ENCODE results near the gene SYDE2.

The SYDE2 gene

DNA sequence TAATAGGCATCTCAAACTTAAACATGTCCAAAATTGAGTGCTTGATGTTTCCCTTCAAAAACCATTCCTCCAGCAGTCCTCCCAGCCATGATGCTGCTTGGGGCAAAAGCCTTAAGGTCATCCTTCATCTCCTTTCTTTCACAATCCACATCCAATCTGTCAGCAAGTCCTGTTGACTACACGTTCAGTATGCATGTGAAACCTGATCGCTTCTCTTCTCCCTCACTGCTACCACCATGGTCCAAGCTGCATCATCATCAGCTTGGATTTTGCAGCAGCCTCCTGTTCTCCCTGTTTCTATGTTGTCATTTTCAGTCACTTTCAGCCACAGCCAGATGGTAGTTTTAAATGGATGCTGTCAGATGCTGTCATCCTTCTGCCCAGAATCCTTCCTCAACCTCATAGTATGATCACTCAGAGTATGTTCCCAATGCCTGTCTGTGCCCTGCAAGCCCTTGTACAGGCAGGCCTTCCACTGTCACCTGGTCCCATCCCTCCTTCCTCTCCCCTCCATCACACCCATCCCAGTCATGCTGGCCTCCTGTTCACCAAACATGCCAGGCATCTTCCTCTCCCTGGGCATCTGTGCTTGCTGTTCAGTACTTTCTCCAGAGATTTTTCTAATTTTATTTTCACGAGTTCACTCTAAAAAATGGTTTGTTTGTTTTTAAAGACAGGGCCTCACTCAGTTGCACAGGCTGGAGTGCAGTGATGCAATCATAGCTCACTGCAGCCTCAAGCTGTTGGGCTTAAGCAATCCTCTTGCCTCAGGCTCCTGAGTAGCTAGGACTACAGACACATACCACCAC, 66.0 kb downstream of the SYDE2 start:
- H3K27ac ChIP-seq: no peak overlapping the region
- H3K4me3 ChIP-seq: no peak overlapping the region

DNA sequence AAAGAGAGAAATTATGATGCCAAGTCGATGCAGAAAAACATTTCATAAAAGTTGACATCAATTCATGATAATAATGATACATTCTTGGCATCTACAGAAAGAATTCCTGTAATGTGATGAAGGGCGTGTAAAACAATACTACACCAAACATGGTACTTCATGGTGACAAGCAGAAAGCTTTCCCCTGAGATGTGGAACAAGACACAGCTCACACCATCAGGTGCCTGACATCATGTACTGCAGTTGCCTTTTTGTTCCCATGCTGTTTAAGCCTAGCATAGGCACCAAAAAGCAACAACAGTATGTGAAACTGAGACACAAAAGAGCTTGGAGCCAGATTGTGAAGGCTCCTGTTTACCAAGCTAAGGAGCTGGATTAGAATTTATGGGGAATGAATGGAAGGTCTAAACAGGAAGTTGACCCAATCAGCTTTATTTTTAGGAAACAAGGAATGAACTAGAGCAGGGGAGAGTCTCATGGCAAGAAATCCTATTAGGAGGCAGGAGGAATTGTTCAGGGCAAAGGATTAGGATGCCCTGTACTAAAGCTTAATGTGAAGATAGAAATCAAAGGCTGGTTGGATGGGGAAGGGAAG, 67.2 kb downstream of the SYDE2 start:
- no peak overlapping the region for H3K27ac ChIP-seq
- no peak overlapping the region for H3K4me3 ChIP-seq

DNA sequence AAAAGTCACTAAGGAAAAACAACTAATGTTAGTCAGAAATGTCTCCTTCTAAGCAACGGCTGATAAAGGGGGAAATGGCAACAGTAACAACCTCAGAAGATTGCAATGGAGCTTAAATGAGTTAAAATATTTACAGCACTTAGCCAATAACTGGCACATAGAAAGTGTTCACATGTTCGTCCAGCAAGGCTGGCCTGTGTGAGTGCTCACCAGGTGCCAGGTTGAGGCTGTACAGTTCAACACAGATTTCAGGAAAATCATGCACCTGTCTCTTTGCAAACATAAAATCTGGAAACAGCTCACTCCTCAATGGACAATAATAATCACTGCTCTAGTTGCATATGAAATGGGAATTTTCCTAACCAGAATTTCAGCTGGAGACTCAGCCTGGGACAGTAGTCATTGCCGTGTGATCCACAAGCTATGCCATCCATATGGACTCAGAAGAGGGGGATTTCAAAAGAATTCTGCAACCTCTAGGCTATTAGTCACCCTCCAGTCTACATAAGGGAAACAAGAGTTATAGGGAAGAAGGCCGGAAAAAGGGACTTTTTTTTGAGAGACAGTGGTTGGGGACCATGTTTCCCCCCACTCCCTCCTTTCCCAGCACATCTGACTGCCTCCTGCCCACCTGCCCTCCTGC, 68.6 kb downstream of the SYDE2 start:
- Histone ChIP-seq H3K4me3 (no peak overlapping the region), H3K27ac (no peak overlapping the region)

DNA sequence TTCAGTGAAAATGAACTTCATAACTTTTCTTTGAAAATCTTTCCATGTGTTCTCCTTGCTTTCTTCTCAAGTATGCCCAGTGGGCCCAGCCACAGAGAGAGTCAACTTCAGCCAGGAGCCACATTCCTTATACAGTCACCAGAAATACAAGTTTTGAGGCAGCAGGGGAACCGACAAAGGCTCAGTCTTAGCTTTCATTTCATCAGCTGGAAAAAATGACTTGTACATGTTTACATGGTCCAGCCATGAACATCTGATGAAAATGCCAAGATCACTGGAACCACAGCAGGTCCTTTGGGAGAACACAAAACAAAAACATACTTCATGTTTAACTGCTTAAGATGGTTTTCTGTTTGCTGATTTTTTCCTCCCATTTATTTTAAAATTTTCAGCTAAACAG, 72.5 kb downstream of the SYDE2 start:
- Histone ChIP-seq H3K4me3 (no peak overlapping the region), H3K27ac (no peak overlapping the region)

DNA sequence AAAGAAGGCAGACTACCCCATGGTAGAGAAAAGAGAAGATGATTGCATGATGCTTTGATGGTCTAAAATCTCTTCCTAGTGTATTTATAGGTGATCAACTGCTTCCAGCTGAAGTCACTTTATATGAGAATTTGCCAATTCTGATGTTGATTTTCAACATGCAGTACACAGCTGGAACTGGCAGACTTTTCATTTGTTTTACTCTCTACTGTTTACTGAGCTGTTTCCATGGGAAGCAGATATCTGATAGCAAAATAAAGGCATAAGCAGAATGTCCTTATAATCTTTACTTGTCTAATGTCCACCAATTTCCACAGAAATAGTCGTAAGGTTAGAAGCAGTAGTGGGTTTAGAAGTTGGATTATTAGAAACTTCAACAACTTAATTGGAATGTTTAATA, 74.9 kb downstream of the SYDE2 start:
- Histone ChIP-seq H3K4me3 (no peak overlapping the region), H3K27ac (no peak overlapping the region)

DNA sequence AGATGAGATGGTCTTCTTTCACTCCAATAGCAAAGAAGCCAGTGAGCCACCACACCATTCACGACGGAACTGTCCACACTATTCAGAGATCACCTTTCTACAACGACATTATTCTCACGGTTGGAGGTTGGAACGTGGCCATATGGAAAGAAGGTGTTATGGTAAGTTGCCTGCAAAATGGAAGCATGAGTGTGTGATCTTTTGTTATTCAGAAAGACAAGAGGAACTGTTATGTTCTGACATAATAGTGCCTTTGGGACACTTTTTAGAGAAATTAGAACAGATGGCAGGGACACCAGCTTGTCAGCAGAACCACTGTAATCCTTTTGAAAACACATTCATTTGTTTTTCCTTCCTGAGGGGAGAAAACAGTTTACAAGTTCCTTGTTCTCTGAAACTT, 76.7 kb downstream of the SYDE2 start:
- no peak overlapping the region for H3K27ac ChIP-seq
- H3K4me3 ChIP-seq: no peak overlapping the region

DNA sequence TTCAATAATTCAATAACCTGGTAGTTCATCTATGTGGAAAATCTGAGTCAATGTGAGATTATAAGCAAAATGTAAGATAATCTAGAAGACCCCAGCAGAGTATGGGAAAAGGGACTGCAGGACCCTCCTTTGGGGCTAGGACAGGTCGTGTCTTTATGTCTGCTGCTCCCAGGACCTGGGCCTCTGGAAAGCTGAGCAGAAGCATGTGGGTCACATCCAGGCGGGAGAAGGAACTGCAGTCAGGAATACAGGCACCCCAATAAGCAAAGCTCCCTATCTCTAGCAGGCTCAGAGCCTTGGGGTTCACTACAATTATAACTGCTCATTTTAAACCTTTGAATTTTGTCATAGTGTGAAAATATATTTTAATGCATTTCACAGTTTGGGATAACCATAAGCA, 78.6 kb downstream of the SYDE2 start:
- H3K27ac ChIP-seq: no peak overlapping the region

DNA sequence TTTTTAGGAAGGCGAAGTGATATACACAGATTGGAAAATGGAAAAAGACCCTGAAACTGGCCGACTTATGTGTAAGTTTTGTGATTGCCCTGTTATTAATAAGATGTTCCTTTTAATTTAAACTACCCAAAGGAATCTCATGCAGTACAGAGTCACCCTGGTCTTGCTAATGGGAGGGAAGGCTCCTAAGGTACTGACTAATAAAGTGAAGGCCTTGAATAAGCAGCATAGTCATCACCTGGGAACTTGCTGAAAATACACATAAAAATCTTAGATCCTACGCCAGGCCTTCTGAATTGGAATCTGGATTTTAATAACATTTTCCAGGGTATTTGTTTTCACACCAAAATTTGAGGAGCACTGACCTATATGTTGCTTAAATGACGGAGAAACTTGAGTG, 79.1 kb downstream of the SYDE2 start:
- H3K27ac ChIP-seq: no peak overlapping the region
- no peak overlapping the region for H3K4me3 ChIP-seq

More for the DNA sequence above, 78.6 kb downstream of the SYDE2 start:
- no peak overlapping the region for H3K4me3 ChIP-seq

DNA sequence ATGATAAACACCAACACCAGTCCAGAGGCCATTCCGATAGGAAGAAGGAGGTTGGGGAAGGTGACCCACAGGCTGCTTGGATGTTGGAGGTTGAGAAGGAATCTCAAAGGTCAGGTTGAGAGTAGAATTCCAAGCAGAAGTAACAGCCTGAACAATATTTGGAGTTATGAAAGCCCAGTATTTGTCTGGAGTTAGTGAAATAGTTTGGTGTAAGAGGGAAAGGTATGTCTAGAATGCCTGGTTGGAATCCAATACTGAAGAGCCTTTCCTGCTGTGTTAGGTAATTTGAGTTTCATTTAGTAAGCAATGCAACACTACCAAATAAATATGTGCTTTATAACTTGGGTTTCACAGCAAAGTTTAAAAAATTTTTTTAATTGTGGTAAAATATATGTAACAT, 82.1 kb downstream of the SYDE2 start:
- no peak overlapping the region for H3K4me3 ChIP-seq
- no peak overlapping the region for H3K27ac ChIP-seq

DNA sequence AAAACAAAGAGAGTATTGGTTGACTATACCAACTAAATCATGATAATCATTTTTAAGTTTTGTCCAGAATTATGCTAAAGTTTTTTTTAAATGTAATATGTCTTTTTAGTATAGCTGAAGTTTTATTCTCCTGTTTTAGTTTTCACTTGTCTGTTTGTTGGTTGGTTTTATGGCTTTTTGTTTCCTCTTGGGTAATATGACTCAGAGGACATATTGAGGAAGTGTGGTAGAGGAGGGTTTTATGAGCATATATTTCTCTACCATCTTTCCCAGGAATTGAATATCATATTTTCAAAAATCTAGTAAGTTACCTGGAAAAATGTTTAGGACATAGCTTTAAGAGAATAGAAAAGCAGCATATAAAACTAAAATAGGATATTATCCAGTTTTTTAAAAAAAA, 84.0 kb downstream of the SYDE2 start:
- Histone ChIP-seq H3K4me3 (no peak overlapping the region), H3K27ac (no peak overlapping the region)

DNA sequence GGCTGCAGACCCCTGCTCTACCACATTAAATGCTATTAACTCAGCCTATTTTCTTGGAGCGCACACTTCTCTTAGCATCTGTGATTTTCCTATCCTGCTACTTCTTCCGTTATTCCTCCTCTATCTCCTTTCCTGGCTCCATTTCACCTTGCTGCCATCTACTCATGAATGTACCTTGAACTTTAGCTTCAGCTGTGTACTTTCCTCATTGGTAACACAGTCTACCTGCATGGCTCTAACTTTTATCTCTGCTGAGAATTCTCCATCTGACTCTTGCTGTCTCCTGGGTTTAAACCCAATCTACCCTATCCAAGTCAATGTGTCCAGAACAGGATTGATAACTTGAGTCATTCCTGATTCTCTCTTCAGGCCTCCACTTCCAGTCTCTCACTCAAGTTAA, 84.9 kb downstream of the SYDE2 start:
- Histone ChIP-seq H3K4me3 (no peak overlapping the region), H3K27ac (no peak overlapping the region)

DNA sequence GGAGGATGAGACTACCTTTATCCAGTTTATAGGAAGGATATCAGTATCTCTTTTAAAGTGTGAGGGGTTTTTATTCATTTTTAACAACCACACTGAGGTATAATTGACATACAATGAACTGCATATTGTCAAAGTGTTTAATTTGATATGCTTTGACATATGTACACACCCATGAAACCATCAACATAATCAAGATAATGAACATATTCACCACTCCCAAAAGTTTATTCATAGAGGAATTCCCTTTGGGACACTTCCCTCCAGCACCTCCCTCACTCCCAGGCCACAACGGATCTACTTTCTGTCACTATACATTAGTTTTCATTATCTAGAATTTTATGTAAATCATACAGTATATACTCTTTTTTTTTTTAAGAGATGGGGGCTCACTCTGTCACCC, 89.1 kb downstream of the SYDE2 start:
- no peak overlapping the region for H3K4me3 ChIP-seq
- H3K27ac ChIP-seq: no peak overlapping the region

DNA sequence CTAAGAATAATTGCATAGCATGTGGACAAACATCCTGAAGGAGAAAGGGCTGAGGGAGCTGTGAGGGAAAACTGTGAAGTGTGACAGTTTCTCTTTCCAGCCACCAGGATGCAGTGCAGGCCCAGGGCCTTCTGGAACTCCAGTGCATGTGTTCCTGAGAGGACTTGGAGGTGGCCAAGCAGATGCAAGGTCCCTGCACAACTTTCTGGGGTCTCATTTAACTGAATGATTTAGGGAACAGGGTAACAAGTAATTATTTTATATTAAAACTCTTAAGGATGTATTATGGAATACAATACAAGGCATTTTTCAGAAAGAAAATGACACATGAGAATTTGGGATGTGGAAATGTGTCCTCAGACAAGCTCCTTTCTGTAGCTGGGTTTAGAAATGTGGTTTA, 91.3 kb downstream of the SYDE2 start:
- Histone ChIP-seq H3K4me3 (no peak overlapping the region), H3K27ac (no peak overlapping the region)
